Endothelial cell of umbilical vein (primary cell): Measurements from ENCODE around the gene TTC39A. TPM values are rescaled to one million over a fixed set of nuclear protein-coding genes. Genes with fewer than 3 reads are reported as not detected.

Source experiments
- BruUV-seq: library from RNA; stranded (reverse); fragments of 400-500 nt; replicated peaks from 2 replicates; lab custom pipeline; 2021; lab: Mats Ljungman, UMichigan
- CTCF ChIA-PET: fragments of 300-600, 350-600 bp; sonication (Branson Sonifier 250); formaldehyde crosslinking; loops from one replicate; lab custom pipeline; 2021; ENCODE audit warnings: antibody characterized with exemption, inconsistent platforms; lab: Charles Lee
- POLR2A ChIA-PET: fragments of 300-600, 350-600 bp; sonication (Branson Sonifier 250); formaldehyde crosslinking; loops from one replicate; lab custom pipeline; 2021; ENCODE audit warnings: antibody characterized with exemption, inconsistent platforms; lab: Charles Lee
- DNase-seq: peaks from one replicate; pipeline ENCODE4 v3.0.0-alpha.2; 2011; ENCODE audit warnings: low read depth, low spot score
- FAIRE-seq: peaks from 2 replicates; lab custom pipeline; 2011; peaks lifted over from hg19 to GRCh38; lab: Jason Lieb, UNC
- H2AFZ ChIP-seq: 2 replicates; pipeline ENCODE4 v1.6.0; 2012; ENCODE audit warnings: low read depth, low read length, control low read depth, inconsistent platforms
- H3K27ac ChIP-seq: 2 replicates; pipeline ENCODE4 v1.5.1; 2011; ENCODE audit warnings: low read depth, mild to moderate bottlenecking, control low read depth, low read length, moderate library complexity; ENCODE audit not compliant: insufficient read depth
- H3K27me3 ChIP-seq, 2 experiments: 2 replicates each; pipeline versions ENCODE4 v1.6.0 to v1.6.1; 2011; ENCODE audit warnings: low read length in 2 of 2, mixed read lengths in 1 of 2; ENCODE audit not compliant: control insufficient read depth in 2 of 2, insufficient read depth in 2 of 2
- H3K36me3 ChIP-seq, 2 experiments: 2 replicates in 1 of 2; 3 replicates in 1 of 2; pipeline ENCODE4 v1.5.1; 2011; ENCODE audit warnings: low read length in 2 of 2, mild to moderate bottlenecking in 1 of 2, moderate library complexity in 1 of 2; ENCODE audit not compliant: control insufficient read depth in 2 of 2, insufficient read depth in 2 of 2; ENCODE audit errors: extremely low read depth in 1 of 2
- H3K4me1 ChIP-seq: 3 replicates; pipeline ENCODE4 v1.5.1; 2011; ENCODE audit warnings: mild to moderate bottlenecking, low read length; ENCODE audit not compliant: control insufficient read depth, insufficient read depth; ENCODE audit errors: extremely low read depth
- H3K4me2 ChIP-seq: 2 replicates; pipeline ENCODE4 v1.6.1; 2011; ENCODE audit warnings: low read length, control low read depth, mixed read lengths; ENCODE audit not compliant: insufficient read depth
- H3K4me3 ChIP-seq, 3 experiments: fragments of 200-600 bp in 1 of 3; sonication (generic), shearing (Covaris generic) in 1 of 3; replicated peaks in 1 of 3; 2 replicates each; pipeline ENCODE4 v1.5.1; 2011 to 2016; ENCODE audit warnings: control low read depth in 3 of 3, low read length in 3 of 3, mild to moderate bottlenecking in 2 of 3, inconsistent platforms in 1 of 3, low read depth in 1 of 3, moderate library complexity in 1 of 3; ENCODE audit not compliant: insufficient read depth in 1 of 3
- H3K79me2 ChIP-seq: 2 replicates; pipeline ENCODE4 v1.6.0; 2012; ENCODE audit warnings: low read length, inconsistent platforms; ENCODE audit not compliant: control insufficient read depth, insufficient read depth
- H3K9ac ChIP-seq: replicated peaks from 2 replicates; pipeline ENCODE3; 2011; ENCODE audit warnings: low read length, control low read depth; ENCODE audit not compliant: insufficient read depth; ENCODE audit errors: extremely low read depth
- H3K9me1 ChIP-seq: replicated peaks from 3 replicates; pipeline ENCODE4 v1.6.0; 2011; ENCODE audit warnings: mild to moderate bottlenecking, low read length; ENCODE audit not compliant: control insufficient read depth, insufficient read depth; ENCODE audit errors: extremely low read depth
- H3K9me3 ChIP-seq: replicated peaks from 2 replicates; pipeline ENCODE4 v1.5.1; 2012; ENCODE audit warnings: low read length, inconsistent platforms; ENCODE audit not compliant: control insufficient read depth, insufficient read depth
- H4K20me1 ChIP-seq: replicated peaks from 2 replicates; pipeline ENCODE3; 2011; ENCODE audit warnings: mild to moderate bottlenecking, low read length; ENCODE audit not compliant: control insufficient read depth, insufficient read depth; ENCODE audit errors: extremely low read depth
- CTCF ChIP-seq, 2 donors: IDR thresholded peaks; 1 replicate in 1 of 2; 2 replicates in 1 of 2; pipeline ENCODE4 v1.5.1; 2011; ENCODE audit warnings: low read length in 2 of 2, mild to moderate bottlenecking in 2 of 2, moderate library complexity in 2 of 2, control low read depth in 1 of 2, inconsistent platforms in 1 of 2, low read depth in 1 of 2; ENCODE audit not compliant: insufficient read depth in 1 of 2; ENCODE audit errors: extremely low read depth in 1 of 2
- EZH2 ChIP-seq: IDR thresholded peaks from 2 replicates; pipeline ENCODE4 v1.6.1; 2012; ENCODE audit warnings: borderline replicate concordance, low read depth, mild to moderate bottlenecking, moderate library complexity, low read length, inconsistent platforms; ENCODE audit not compliant: severe bottlenecking
- FOS ChIP-seq: IDR thresholded peaks from 2 replicates; pipeline ENCODE4 v1.6.1; 2011; ENCODE audit warnings: mild to moderate bottlenecking, low read length, moderate library complexity, borderline replicate concordance; ENCODE audit not compliant: insufficient read depth
- GATA2 ChIP-seq: IDR thresholded peaks from 2 replicates; pipeline ENCODE4 v1.7.0; 2011; ENCODE audit warnings: low read depth, mild to moderate bottlenecking, moderate library complexity, mixed read lengths, low read length; ENCODE audit not compliant: insufficient read length, insufficient read depth
- JUN ChIP-seq: IDR thresholded peaks from 2 replicates; pipeline ENCODE4 v1.6.1; 2011; ENCODE audit warnings: borderline replicate concordance, low read depth; ENCODE audit not compliant: insufficient read length, insufficient read depth
- MAX ChIP-seq: IDR thresholded peaks from 2 replicates; pipeline ENCODE4 v1.6.1; 2011; ENCODE audit not compliant: insufficient read depth, insufficient read length
- MYC ChIP-seq: IDR thresholded peaks from one replicate; pipeline ENCODE4 v1.6.1; 2011; ENCODE audit warnings: mild to moderate bottlenecking, low read depth, low read length
- POLR2A ChIP-seq: IDR thresholded peaks from 2 replicates; pipeline ENCODE4 v1.6.1; 2012; ENCODE audit warnings: low read depth, mild to moderate bottlenecking, control low read depth, low read length
- POLR2AphosphoS5 ChIP-seq: IDR thresholded peaks from 2 replicates; pipeline ENCODE4 v1.6.1; 2012; ENCODE audit warnings: low read depth, mild to moderate bottlenecking, control low read depth, low read length, moderate library complexity; ENCODE audit not compliant: insufficient read depth
- dilution Hi-C: fragments of 300-500 bp; cut with MboI; formaldehyde crosslinking; loops from one replicate; pipeline ENCODE4 v1.15.0; 2019; ENCODE audit warnings: low sequenced_read_pairs; ENCODE audit not compliant: extremely low pct_ligation_motif_present
- intact Hi-C: fragments of 100-400 bp; cut with micrococcal nuclease; formaldehyde crosslinking; loops from one replicate; pipeline ENCODE4 v1.10.0; 2022
- polyA plus RNA-seq, 4 experiments: library from polyadenylated mRNA; depleted of rRNA in 3 of 4; stranded (reverse) in 3 of 4; unstranded in 1 of 4; fragments of >200 nt; gene quantifications; 2 replicates each; pipeline versions ENCODE4 v1.2.1 to v1.2.3, GENCODE V29; 2011 to 2012; ENCODE audit warnings: missing spikeins in 1 of 4
- total RNA-seq: library from RNA; stranded (reverse); gene quantifications from 2 replicates; pipeline ENCODE4 v1.2.3, GENCODE V29; 2021

TTC39A gene
- total and polyA plus RNA-seq, 2 donors (not counting 3 experiments of a cell fraction or from before 2014, with no cell fraction given) = 1.1 to 1.7 TPM

DNA sequence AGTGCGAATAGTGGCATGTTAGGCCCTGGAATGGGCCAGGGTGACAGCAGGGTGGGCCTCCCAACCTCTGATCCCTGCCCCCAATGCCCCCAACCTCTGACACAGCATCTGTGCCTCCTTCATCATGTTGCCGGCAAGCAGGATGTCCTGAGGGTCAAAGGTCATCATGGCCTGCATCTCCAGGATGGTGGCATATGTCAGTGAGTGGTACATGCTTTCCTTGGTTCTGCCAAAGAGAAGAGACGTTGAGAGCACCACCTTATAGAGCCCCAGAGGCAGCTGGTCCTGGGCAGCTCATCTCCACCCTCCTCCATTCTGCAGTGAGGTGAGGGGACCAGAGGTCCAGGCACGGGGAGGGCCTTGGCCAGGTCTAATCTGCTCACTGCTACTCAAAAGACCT lies 17.6 kb downstream of the TTC39A start:
- ChIA-PET CTCF (interaction anchor here (0.6 to 2.4 kb wide), 5 partner anchors 8 to 222 kb away, joined by 3 to 15 read pairs (median 3); no protein-coding TSS in a partner anchor), POLR2A (no interaction called here)
- dilution Hi-C loops = no loop called here
- Histone ChIP-seq H3K9me3 (no peaks in the 10 kb centered on the region), H3K27ac (no peak overlapping the region), H2AFZ (no peak overlapping the region), H3K9me1 (no peaks in the 10 kb centered on the region), H3K79me2 (no peaks in the 10 kb centered on the region), H3K4me1 (peaks cover 28% of the 10 kb centered on the region), H3K4me3 (no peak overlapping the region), H3K4me2 (no peak overlapping the region), H3K36me3 (no peaks in the 10 kb centered on the region), H3K27me3 (no peaks in the 10 kb centered on the region), H4K20me1 (no peaks in the 10 kb centered on the region), H3K9ac (no peak overlapping the region)
- no peak for DNase-seq
- no peak for TF ChIP-seq MAX
- TF ChIP-seq JUN = no peak
- TF ChIP-seq MYC = no peak
- no peak for TF ChIP-seq GATA2
- no peak for TF ChIP-seq POLR2AphosphoS5
- no peak for TF ChIP-seq EZH2
- TF ChIP-seq CTCF (IDR thresholded peaks at IDR 0.05; ENCODE audit: extremely low read depth in 1 of 2, insufficient read depth in 1 of 2, low read depth in 1 of 2, low read length in 2 of 2) = no peak
- no peak for TF ChIP-seq POLR2A
- TF ChIP-seq FOS = no peak
- intact Hi-C loops = loop anchor here (2.0 kb wide), 1 partner anchor 18 kb away; the partner anchor contains the start of gene TTC39A
- FAIRE-seq = no peak
- no TSS peak for BruUV-seq
